Epithelial cell of esophagus (primary cell): Measurements from ENCODE around the gene ASXL1.

Experiments used
- DNase-seq: peaks from one replicate; pipeline ENCODE4 v3.0.0; 2010; ENCODE audit warnings: low read depth
- H3K4me3 ChIP-seq: 2 replicates; pipeline ENCODE4 v1.5.1; 2011; ENCODE audit warnings: mild to moderate bottlenecking, low read length, control low read depth
- CTCF ChIP-seq: IDR thresholded peaks from 2 replicates; pipeline ENCODE4 v1.5.1; 2011; ENCODE audit warnings: low read depth, mild to moderate bottlenecking, low read length, control low read depth, inconsistent platforms; ENCODE audit not compliant: insufficient read depth; ENCODE audit errors: missing control alignments

The ASXL1 gene

GRCh38 chr20:32449890-32450401, 91.8 kb downstream of the ASXL1 start:
- H3K4me3 ChIP-seq = no peak overlapping the region
- no peak for TF ChIP-seq CTCF
- peak; percentile 29 for DNase-seq

GRCh38 chr20:32450484-32451061, 92.4 kb downstream of the ASXL1 start:
- TF ChIP-seq CTCF = no peak
- DNase-seq = no peak
- no peak overlapping the region for H3K4me3 ChIP-seq

- no peak for TF ChIP-seq CTCF
- no peak for DNase-seq
These were observed 93.2 kb downstream of the ASXL1 start for GRCh38 chr20:32451340-32451681.

GRCh38 chr20:32451682-32452461, 93.7 kb downstream of the ASXL1 start:
- no peak for TF ChIP-seq CTCF
- DNase-seq = no peak
- no peak overlapping the region for H3K4me3 ChIP-seq

More at GRCh38 chr20:32451340-32451681, 93.2 kb downstream of the ASXL1 start:
- no peak overlapping the region for H3K4me3 ChIP-seq

- DNase-seq = no peak
- TF ChIP-seq CTCF = no peak
- H3K4me3 ChIP-seq = no peak overlapping the region
These were observed 94.8 kb downstream of the ASXL1 start for GRCh38 chr20:32452776-32453466.

GRCh38 chr20:32453467-32454163, 95.5 kb downstream of the ASXL1 start:
- DNase-seq = no peak
- H3K4me3 ChIP-seq = no peak overlapping the region
- TF ChIP-seq CTCF = no peak
